Measurements from ENCODE around the gene UBE2D2.

The UBE2D2 gene

DNA sequence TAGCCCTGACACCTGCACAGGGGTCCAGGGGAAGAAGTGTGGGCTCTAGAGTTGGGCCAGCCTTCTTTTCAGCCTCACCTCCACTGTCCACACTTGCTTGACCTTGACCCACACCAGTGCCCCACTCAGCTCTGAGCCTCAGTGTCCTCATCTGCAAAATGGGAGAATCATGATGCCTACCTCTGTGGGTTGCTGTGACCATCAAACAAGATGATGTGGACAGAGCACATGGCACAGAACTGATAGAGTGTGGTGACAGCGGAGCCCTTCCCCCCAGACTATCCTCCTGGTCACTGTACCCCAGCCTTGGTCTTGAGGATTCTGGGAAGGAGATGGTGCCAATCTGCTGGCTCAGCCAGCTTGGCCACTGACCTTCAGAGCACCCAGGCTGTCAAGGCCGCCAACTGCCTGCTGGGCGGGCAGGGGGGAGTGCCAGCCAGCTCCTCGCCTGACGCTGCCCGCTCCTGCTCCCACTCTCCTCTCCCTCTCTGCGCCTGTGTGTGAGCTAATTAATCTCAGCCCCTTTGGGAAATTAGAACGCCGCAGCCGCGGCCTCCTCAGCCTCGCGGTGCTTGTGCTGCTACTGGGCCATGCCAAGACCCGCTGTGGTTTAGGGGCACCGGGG lies 103.7 kb downstream of the UBE2D2 start:
- intact Hi-C loops (cut with DNase I): no loop called here
- peak in 21 of 42 donors; percentile 54 to 85 (median 69) for DNase-seq

DNA sequence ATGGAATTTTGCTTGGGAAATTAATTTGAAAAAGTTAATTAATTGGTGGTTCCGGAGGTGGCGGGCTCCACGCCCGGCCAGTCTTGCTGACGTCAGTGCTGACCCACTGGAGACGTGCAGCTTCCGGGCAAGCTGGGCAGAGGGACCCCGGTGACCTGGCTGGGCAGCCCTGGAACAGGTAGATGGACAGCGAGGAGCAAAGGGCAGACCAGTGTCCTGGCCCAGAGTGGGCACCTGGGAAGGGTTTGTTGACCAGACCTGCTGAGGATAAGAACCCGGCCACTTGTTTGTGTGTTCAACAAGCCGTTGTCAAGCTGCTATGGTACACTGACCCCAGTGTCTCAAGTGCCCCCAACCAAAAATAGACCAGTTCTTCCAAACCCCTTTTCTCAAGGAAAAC lies 104.5 kb downstream of the UBE2D2 start:
- intact Hi-C loops (cut with DNase I): no loop called here
- peak in 2 of 42 donors; percentile 26 to 60 for DNase-seq

DNA sequence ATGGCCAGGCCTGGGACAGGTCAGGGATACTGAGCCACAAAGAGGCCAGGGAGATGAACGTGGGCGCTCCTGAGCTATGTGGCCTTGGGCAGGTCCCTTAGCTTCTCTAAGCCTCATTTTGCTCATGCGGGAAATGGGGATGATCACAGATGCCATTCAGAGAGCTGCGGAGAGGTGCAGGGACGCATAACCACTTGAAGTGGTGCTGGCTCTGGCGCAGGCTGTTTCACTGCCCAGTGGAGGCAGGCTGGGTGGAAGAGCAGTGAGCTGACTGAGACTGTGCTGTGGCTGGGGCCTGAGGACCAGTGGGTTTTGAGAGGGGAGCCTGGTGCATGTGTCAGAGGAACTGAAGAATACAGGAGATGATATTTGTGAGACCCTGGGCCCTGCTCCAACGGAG lies 105.4 kb downstream of the UBE2D2 start:
- peak in 1 of 42 donors; percentile 1 for DNase-seq

DNA sequence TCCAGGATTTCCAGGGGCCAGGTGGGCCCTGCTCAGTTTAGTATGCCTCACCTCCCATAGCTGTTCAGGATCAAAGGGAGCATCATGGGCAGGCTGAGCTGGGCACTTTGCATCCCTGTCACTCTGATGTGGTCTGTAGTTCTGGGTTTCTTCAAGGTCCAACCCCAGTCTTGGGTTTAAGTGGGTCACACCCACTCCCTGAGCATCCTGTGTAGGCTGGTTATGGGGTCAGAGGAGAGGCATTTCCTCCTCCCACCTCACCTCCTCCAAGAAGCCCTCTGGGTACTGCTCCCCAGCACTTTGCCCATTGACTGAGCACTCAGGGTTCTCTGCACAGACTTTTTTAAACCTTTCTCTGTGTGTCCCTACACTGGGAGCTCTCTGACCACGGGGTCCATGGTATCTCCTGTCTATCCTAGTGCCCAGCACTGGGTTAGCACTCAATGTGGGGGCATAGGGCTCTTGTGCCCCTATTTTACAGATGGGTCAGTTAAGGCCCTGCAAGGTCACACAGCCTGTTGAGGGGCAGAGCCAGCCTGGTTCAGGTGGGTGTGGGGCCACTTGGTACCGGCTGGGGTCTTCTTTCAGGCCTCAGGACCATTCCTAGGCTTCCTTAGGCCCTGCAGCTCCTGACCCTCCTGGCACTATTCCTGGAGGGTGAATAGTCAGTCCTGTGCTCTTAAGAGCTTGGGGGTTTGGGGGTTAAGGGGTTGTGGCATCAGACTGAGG lies 106.0 kb downstream of the UBE2D2 start:
- intact Hi-C loops (cut with DNase I): no loop called here
- DNase-seq: no peak

More for the DNA sequence above, 105.4 kb downstream of the UBE2D2 start:
- intact Hi-C loops (cut with DNase I): no loop called here

DNA sequence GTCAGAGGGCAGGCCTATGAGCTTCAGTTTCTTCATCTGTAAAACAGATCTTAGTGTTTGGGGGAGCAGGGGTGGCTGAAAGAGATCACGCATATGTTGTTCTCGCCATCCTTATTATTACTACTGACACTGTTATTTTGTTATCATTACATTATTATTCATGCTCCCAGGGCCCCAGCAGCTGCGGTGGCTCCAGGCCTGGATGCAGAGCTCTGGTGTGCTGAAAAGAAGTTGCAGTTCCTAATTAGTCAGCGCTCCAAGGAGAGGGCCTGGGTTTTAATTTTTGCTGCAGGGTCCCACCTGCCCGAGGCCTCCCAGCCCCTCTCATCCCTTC lies 106.6 kb downstream of the UBE2D2 start:
- no peak for DNase-seq
- intact Hi-C loops (cut with DNase I): no loop called here

DNA sequence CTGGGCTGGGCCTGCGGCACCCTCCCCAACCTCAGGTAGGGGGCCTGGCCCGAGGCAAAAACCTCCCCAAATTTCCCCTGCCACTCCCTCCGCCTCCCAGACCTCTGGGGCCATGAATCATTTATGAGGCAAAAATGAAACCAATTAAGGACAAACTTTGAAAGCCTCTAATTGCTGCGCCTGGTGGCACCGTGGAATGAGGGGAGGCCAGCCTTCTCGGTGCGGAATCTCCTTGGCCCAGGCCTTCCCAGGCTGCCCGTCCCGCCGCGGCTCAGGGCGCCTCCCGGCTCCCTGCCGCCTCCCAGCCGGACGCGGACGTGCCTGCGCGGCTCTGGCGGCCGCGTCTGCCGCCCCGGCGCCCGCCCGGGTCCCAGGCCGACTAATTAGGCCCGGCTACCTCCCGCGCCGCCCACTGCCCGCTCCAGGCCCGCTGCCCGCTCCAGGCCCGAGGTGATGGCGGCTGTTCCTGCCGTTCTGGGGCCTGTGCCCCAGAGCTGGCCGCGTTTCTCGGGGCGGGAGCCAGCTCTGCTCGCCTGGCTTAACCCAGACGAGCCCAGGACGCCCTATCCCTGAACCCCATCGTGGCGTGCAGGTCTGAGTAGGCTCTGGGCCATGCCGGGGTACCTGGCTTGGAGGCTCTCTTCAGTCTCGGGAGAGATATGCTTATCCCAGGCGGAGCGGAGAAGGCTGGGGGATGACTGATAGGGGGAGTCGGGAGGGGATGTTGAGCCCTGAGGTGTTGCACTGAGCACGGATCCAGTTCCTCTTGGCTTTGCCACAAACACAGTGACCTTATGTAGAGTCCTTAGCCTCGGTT lies 107.1 kb downstream of the UBE2D2 start:
- intact Hi-C loops (cut with DNase I): no loop called here
- peak in 17 of 42 donors; percentile 43 to 79 (median 70) for DNase-seq

DNA sequence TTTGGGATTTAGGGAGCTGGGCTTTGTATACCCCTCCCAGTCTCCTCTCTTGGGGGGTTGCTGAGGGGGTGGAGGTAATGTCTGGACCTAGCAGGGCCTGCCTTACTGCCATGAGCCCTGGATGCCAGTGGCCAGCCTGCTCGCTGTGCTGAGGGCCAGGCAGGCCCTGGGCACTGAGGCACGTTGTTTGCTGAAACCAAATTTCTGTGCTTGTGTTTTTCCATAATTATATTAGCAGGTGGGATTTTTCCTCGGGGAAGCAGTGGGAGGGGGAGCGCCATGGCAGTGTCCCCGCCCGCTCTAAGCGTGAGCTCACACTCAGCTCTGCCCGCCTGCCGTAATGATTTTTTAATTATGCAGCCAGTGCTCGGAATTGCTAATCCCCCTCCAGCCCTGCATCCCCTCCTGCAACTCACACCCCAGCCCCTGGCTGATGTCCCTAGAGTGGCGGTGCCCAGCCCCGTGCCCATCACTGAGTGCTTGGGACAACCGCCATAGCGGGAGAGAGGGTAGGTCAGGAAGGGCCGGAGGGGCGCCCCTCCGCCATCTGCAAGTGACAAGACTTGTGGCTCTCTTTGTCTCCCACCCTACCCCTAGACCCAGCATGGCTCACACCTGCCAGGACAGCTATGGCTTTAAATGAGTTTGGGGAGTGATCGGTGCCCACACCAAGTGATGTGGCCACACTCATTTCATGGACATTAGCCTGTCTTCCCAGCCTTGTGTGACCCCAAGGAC lies 108.0 kb downstream of the UBE2D2 start:
- DNase-seq: peak in 2 of 42 donors; percentile 45 to 58
- intact Hi-C loops (cut with DNase I): no loop called here

DNA sequence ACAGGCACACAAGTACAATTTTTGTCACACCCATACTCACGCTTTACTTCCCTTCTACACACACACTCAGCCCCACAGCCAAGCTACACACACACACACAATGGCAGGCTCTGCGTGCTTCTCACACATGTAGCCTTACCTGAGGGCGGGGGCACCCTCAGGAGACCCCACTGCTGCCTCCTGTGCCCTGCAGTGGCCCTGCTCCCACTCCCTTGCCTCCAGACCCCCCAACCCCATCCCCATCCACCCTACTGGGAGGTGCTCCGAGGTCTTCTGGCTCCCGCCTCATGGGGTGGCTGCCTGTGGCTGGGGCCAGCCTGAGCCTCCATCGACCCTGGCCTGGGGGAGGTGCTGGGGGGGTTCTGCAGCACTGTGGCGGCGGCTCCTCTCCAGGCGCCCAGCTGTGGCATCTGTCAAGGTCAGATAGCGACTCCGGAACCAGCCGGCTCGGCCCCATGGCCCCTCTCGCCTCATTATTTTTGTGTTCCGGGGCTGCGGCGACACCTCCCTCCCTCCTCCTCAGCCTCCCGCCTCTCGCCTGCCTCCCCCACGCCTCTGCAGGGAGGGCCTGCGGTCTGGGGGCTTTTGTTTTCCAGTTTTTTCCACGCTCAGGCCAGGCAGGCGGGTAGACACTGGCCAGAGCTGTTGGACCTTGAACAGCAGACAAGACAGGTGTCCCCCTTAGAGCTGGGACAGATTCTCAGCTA lies 108.7 kb downstream of the UBE2D2 start:
- intact Hi-C loops (cut with DNase I): no loop called here
- DNase-seq: peak in 2 of 42 donors; percentile 37 to 60

DNA sequence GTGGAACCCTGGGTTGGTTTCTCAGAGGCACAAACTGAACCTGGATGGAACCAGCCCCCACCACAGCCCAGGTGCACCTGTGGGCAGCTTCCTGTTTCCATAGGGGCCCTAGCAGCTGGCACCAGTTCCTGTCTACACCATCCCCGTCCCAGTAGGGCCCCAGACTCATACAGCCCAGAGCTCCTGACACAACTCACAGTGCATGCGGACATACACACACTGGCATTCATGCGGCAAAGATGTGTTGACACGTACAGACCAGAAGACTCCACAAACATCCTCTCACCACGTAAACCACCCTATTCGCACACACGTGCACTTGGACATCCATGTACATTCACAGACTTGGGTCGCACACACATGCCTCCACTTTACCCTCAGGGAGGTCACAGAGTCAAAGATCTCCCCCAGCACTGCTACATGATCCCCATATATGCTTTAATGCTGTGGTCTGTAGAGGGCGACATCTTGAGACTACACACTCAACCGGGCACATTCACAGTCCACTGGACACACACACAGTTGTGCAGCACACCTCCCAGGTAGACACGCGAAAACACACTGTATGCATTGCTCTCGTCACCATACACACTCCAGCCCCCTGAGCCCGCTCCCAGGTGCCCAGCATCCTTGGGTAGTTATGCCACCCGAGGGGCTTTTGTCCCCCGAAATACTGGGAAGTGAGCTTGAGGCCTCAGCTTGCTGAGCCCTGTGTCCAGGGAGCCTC lies 109.4 kb downstream of the UBE2D2 start:
- DNase-seq: peak in 3 of 42 donors; percentile 56 to 73 (median 60)
- intact Hi-C loops (cut with DNase I): no loop called here

DNA sequence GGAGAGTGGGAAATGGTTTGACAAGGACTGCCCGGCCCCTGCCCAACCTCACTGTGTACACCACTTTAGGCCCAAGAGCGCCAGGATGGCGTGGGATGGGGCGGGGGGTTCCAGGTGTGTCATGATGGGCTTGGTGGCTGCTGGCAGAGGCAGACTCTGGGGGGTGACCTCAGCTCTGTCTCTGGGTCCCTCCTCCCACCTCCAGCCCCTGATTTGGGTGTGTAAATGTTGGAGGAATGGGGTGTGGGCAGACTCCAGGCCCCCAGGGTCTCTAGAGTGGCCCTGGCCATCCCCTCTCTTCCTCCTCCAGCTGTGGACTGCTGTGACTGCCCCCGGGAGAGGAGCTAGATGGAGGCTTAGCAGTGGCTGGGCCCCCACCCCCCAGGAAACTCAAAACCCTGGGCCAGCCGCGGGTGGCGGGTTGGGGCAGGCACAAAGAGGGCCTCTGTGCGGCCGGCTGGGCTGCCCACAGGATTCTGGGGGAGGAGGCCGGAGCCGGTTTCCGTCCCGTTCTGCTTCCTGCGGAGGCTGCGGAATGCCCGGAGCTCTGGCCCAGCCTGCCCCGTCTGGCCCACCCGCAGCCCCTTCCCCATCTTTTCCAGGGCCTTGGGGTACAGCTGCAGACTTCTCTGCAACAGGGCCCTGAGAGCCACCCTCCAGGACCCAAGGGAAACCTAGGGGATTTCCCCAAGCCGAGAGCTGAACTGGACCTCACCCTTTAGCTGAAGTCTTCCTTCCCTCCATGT lies 110.1 kb downstream of the UBE2D2 start:
- DNase-seq: peak; percentile 79 to 96 (median 90)
- intact Hi-C loops (cut with DNase I): no loop called here

DNA sequence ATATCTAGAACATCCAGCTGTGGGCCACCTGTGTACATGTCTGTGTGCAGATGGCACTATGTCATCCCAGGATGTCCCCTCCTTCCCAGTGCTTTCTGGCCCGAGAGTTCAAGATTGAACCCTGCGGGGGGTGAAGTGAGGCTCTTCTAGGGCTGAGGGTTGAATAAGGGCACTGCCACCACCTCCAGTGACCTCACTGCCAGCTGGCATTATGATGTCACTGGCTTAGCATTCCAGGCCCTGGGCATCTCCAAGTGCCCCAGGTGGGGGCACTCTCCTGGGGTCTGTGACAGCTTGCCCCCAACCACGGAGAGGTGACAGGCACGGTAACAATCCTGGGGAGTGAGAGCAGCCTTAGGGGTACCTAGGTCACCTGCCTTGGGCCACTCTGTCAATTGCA lies 114.1 kb downstream of the UBE2D2 start:
- intact Hi-C loops (cut with DNase I): no loop called here

DNA sequence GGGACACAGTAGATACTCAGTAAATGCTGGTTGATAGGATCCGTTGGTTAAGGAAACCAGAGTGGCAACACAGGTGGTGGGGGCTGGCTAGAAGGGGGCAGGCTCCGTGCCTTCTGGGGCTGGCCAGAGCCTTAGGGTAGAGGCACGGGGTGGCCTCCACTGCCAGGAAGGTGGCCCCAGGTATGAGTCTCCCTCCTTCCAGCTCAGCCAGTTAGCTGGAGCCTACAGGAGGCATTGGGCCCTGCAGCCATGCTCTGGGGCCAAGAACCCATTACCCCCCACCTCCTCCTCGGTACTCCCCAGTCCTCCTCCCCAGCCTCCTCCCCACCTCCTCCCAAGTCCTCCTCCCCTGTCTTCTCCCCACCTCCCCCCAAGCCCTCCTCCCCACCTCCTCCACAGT lies 114.7 kb downstream of the UBE2D2 start:
- DNase-seq: no peak
- intact Hi-C loops (cut with DNase I): no loop called here

More for the DNA sequence above, 114.1 kb downstream of the UBE2D2 start:
- peak in 1 of 42 donors; percentile 53 for DNase-seq

DNA sequence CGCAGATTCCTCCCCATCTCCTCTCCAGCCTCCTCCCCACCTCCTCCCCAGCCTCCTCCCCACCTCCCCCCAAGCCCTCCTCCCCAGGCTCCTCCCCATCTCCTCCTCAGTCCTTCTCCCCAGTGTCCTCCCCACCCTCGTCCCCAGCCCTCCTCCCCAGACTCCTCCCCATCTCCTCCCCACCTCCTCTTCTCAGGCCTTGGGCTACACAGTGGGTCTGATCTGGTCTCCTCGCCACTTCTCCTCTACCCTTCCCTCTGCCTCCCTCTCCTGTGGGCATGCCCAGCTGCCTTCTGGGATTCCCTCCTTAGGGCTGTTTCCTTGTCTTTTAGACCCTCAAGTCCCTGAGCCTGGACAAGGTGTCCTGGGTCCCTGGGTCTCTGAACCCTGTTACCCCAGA lies 115.3 kb downstream of the UBE2D2 start:
- intact Hi-C loops (cut with DNase I): no loop called here
- DNase-seq: peak in 4 of 42 donors; percentile 41 to 61 (median 47)

DNA sequence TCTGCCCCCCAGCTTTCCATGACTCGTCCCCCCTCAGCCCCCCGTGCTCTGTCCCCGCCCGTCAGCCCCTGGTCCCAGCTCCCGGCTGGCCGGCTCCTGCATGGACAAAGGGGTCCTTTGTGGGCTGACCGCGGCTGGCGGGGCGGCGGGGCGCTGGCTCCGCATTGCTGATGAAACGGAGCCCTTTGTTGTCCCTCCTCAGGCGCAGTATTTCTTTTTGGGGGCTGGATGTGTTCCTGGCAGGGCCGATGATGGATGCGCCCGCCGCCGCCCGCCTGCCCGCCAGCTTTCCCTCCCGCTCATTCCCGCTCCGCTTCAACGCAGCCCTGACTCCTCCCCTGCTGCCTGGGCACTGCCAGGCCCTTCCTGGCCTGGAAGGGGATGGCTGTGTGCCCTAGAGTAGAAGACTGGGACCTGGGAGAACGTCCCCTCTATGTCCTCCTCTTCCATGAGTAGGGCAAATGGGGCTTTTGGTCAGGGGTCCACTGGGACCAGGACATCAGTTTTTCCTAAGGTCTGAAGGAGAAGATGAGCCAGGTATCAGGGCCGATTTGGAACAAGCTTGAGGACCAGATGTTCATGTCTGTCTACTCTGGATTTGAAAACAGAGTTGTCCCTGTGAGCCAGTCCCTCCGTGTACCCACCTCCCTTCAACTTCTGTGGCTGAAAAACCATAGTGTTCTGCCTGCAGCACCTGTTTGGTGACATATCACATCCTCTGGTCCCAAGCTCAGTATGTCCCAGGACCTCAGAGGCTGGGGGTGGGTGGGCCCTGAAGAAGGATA lies 116.0 kb downstream of the UBE2D2 start:
- intact Hi-C loops (cut with DNase I): no loop called here
- DNase-seq: peak; percentile 85 to 97 (median 93)

All from head of caudate nucleus (tissue), 42 donors.